Endometrial microvascular endothelial cells (primary cell): ENCODE results near the gene ZNF695. TPM values are rescaled to one million over a fixed set of nuclear protein-coding genes. Genes with fewer than 3 reads are reported as not detected.
"Not testable (repeated sequence)": the region's sequence is repeated elsewhere in the genome, so short reads cannot be mapped to it uniquely, and the experiment has no call there.

Experiments
- in situ Hi-C: cut with HindIII; loops from 2 replicates; pipeline ENCODE4 v1.10.0; 2017; ENCODE audit warnings: low sequenced_read_pairs, low pct_unique_long_range_greater_than_20kb; ENCODE audit errors: inconsistent ontology term
- total RNA-seq: library from RNA; depleted of rRNA; stranded (reverse); fragments of >200 nt; gene quantifications from one replicate; pipeline ENCODE4 v1.2.3, GENCODE V29; 2015; ENCODE audit errors: inconsistent ontology term

Gene ZNF695
- total RNA-seq, result 5.0 TPM

- in situ Hi-C loops, result no loop called here
These were observed at the start of gene ZNF695 for GRCh38 chr1:247007511-247008405. TSS of gene ZNF695 (minus strand) at chr1:247008057. CDS start at chr1:247007908, 149 bp downstream.

GRCh38 chr1:247056071-247056470 lies 48.2 kb upstream of the ZNF695 start:
- in situ Hi-C loops, result no loop called here

GRCh38 chr1:247054992-247055415 lies 47.1 kb upstream of the ZNF695 start:
- in situ Hi-C loops, result no loop called here

- in situ Hi-C loops, result no loop called here
These were observed 39.8 kb upstream of the ZNF695 start for GRCh38 chr1:247047702-247048101.

GRCh38 chr1:247047260-247047659 lies 39.4 kb upstream of the ZNF695 start:
- in situ Hi-C loops, result no loop called here

GRCh38 chr1:247043406-247043805 lies 35.5 kb upstream of the ZNF695 start:
- in situ Hi-C loops, result no loop called here

GRCh38 chr1:247037511-247038320 lies 29.9 kb upstream of the ZNF695 start:
- in situ Hi-C loops, result no loop called here

- in situ Hi-C loops, result not testable (repeated sequence)
These were observed 24.4 kb upstream of the ZNF695 start for GRCh38 chr1:247032306-247032705.

GRCh38 chr1:247024658-247025057 lies 16.8 kb upstream of the ZNF695 start:
- in situ Hi-C loops, result not testable (repeated sequence)

GRCh38 chr1:247013391-247013790 lies 5.5 kb upstream of the ZNF695 start:
- in situ Hi-C loops, result no loop called here

GRCh38 chr1:247008406-247008799 lies 546 bp upstream of the ZNF695 start:
- in situ Hi-C loops, result no loop called here

- in situ Hi-C loops, result not testable (repeated sequence)
These were observed 3.8 kb downstream of the ZNF695 start for GRCh38 chr1:247004081-247004480.

GRCh38 chr1:246989901-246990300 lies 18.0 kb downstream of the ZNF695 start:
- in situ Hi-C loops, result no loop called here

GRCh38 chr1:246988316-246988715 lies 19.5 kb downstream of the ZNF695 start:
- in situ Hi-C loops, result no loop called here

GRCh38 chr1:246987083-246987690 lies 20.7 kb downstream of the ZNF695 start:
- in situ Hi-C loops, result no loop called here

GRCh38 chr1:246978785-246979184 lies 29.1 kb downstream of the ZNF695 start:
- in situ Hi-C loops, result no loop called here

GRCh38 chr1:246978281-246978680 lies 29.6 kb downstream of the ZNF695 start:
- in situ Hi-C loops, result no loop called here

- in situ Hi-C loops, result no loop called here
These were observed 35.9 kb downstream of the ZNF695 start for GRCh38 chr1:246971969-246972368.

GRCh38 chr1:246971090-246971721 lies 36.7 kb downstream of the ZNF695 start:
- in situ Hi-C loops, result no loop called here
